ENCODE data around the gene TRMT11. TPM values are rescaled to one million over a fixed set of nuclear protein-coding genes. Genes with fewer than 3 reads are reported as not detected.

TRMT11 gene
- total RNA-seq, 1 donor from 2014 or later: 17.7 TPM

- DNase-seq (no peak), ATAC-seq (no peak)
- Histone ChIP-seq H3K27me3 (no peaks in the 10 kb centered on the region), H3K27ac (no peak overlapping the region), H3K4me3 (no peak overlapping the region), H3K9me3 (no peaks in the 10 kb centered on the region), H3K4me1 (peaks cover 4% of the 10 kb centered on the region), H3K36me3 (peaks cover 34% of the 10 kb centered on the region)
- intact Hi-C loops (cut with DNase I): no loop called here
- TF ChIP-seq CTCF (IDR thresholded peaks at IDR 0.05): no peak
Observed at GRCh38 chr6:126030045-126030444, 43.7 kb downstream of the TRMT11 start.

GRCh38 chr6:126033696-126034095 lies 47.4 kb downstream of the TRMT11 start:
- ATAC-seq: peak; percentile 95
- H3K4me3 ChIP-seq: no peak overlapping the region
- peaks cover 22% of the 10 kb centered on the region for H3K36me3 ChIP-seq
- intact Hi-C loops (cut with DNase I): no loop called here
- no peak overlapping the region for H3K27ac ChIP-seq
- no peak for DNase-seq
- TF ChIP-seq CTCF (IDR thresholded peaks at IDR 0.05): peak; percentile 61
- H3K27me3 ChIP-seq: no peaks in the 10 kb centered on the region
- H3K4me1 ChIP-seq: peaks cover 4% of the 10 kb centered on the region
- H3K9me3 ChIP-seq: no peaks in the 10 kb centered on the region

GRCh38 chr6:126034656-126035055 lies 48.3 kb downstream of the TRMT11 start:
- ATAC-seq: no peak
- Histone ChIP-seq H3K36me3 (peaks cover 29% of the 10 kb centered on the region), H3K4me1 (peaks cover 4% of the 10 kb centered on the region), H3K4me3 (no peak overlapping the region), H3K27me3 (no peaks in the 10 kb centered on the region), H3K9me3 (no peaks in the 10 kb centered on the region), H3K27ac (no peak overlapping the region)
- TF ChIP-seq CTCF (IDR thresholded peaks at IDR 0.05): no peak
- intact Hi-C loops (cut with DNase I): no loop called here
- no peak for DNase-seq

- H3K27me3 ChIP-seq: no peaks in the 10 kb centered on the region
- no peak overlapping the region for H3K4me3 ChIP-seq
- DNase-seq: no peak
- H3K9me3 ChIP-seq: no peaks in the 10 kb centered on the region
- H3K4me1 ChIP-seq: peaks cover 4% of the 10 kb centered on the region
- no peak for ATAC-seq
- no peak overlapping the region for H3K27ac ChIP-seq
- no peak for TF ChIP-seq CTCF (IDR thresholded peaks at IDR 0.05)
- peaks cover 29% of the 10 kb centered on the region for H3K36me3 ChIP-seq
- intact Hi-C loops (cut with DNase I): no loop called here
Observed at GRCh38 chr6:126035764-126036163, 49.4 kb downstream of the TRMT11 start.

GRCh38 chr6:126038234-126038633 lies 51.9 kb downstream of the TRMT11 start:
- Histone ChIP-seq H3K27ac (no peak overlapping the region), H3K27me3 (no peaks in the 10 kb centered on the region), H3K36me3 (peaks cover 12% of the 10 kb centered on the region), H3K4me1 (peaks cover 4% of the 10 kb centered on the region), H3K4me3 (no peak overlapping the region), H3K9me3 (no peaks in the 10 kb centered on the region)
- no peak for TF ChIP-seq CTCF (IDR thresholded peaks at IDR 0.05)
- no peak for ATAC-seq
- intact Hi-C loops (cut with DNase I): no loop called here
- no peak for DNase-seq

DNA sequence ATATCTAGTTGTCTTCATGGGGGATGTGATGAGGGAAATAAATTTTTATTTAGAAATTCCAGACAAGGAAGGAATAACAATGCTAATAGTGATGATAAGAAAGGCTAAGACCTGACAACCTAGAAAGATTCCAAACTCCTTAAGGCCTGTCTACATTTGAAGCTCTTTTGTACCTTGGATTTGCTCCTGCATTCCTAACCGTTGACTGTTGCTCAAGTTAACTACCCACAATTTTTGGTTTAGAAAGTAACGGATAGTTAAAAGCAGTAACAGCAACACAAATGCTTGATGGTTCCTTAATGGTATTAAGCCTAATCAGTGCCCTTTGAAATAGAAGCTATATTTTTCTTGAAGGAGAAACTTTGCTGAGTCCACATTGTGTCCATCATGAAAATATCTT lies 52.9 kb downstream of the TRMT11 start:
- H3K4me3 ChIP-seq: no peak overlapping the region
- H3K9me3 ChIP-seq: no peaks in the 10 kb centered on the region
- TF ChIP-seq CTCF (IDR thresholded peaks at IDR 0.05): no peak
- H3K27ac ChIP-seq: no peak overlapping the region
- ATAC-seq (no peak), DNase-seq (no peak)
- peaks cover 12% of the 10 kb centered on the region for H3K36me3 ChIP-seq
- no peaks in the 10 kb centered on the region for H3K27me3 ChIP-seq
- H3K4me1 ChIP-seq: no peaks in the 10 kb centered on the region
- intact Hi-C loops (cut with DNase I): no loop called here

Data from upper lobe of right lung (tissue), 1 donor.